ENCODE measurements around the gene MRPS30.

Gene MRPS30

GRCh38 chr5:44808435-44809214 is at the start of gene MRPS30:
TSS of gene MRPS30 (plus strand) at chr5:44808947. CDS start at chr5:44808963, 16 bp downstream.
- peak within 1 kb of the TSS; percentile 96 for H3K4me3 ChIP-seq (ENCODE audit: insufficient read depth, low read length, poor library complexity, severe bottlenecking)
- peaks cover 11% of the 10 kb centered on the region for H4K20me1 ChIP-seq (ENCODE audit: low read depth, low read length)
- no peaks in the 10 kb centered on the region for H3K27me3 ChIP-seq (ENCODE audit: low read length)
- no peaks in the 10 kb centered on the region for H3K9me3 ChIP-seq (ENCODE audit: insufficient read depth, low read length)
- H3F3A ChIP-seq (ENCODE audit: insufficient read depth) = no peaks in the 10 kb centered on the region
- H3K27ac ChIP-seq (ENCODE audit: low read depth, low read length) = peak within 1 kb of the TSS; percentile 70
- peaks cover 29% of the 10 kb centered on the region for H3K36me3 ChIP-seq (ENCODE audit: low read length)
- H2AFZ ChIP-seq (ENCODE audit: low read depth, low read length, severe bottlenecking) = peak within 1 kb of the TSS; percentile 94
- H3K9me2 ChIP-seq (replicated peaks; ENCODE audit: insufficient read depth, low read length) = no peaks in the 10 kb centered on the region
- peaks cover 56% of the 10 kb centered on the region for H3K79me2 ChIP-seq (ENCODE audit: insufficient read depth, low read length)
- peak within 1 kb of the TSS; percentile 82 for H3K9ac ChIP-seq (ENCODE audit: low read length)
- TF ChIP-seq EZH2phosphoT487 (conservative IDR thresholded peaks at IDR 0.05; ENCODE audit: low read length) = no peak
- TF ChIP-seq, protein P1, sequence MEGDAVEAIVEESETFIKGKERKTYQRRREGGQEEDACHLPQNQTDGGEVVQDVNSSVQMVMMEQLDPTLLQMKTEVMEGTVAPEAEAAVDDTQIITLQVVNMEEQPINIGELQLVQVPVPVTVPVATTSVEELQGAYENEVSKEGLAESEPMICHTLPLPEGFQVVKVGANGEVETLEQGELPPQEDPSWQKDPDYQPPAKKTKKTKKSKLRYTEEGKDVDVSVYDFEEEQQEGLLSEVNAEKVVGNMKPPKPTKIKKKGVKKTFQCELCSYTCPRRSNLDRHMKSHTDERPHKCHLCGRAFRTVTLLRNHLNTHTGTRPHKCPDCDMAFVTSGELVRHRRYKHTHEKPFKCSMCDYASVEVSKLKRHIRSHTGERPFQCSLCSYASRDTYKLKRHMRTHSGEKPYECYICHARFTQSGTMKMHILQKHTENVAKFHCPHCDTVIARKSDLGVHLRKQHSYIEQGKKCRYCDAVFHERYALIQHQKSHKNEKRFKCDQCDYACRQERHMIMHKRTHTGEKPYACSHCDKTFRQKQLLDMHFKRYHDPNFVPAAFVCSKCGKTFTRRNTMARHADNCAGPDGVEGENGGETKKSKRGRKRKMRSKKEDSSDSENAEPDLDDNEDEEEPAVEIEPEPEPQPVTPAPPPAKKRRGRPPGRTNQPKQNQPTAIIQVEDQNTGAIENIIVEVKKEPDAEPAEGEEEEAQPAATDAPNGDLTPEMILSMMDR (IDR thresholded peaks at IDR 0.05; ENCODE audit: insufficient read depth, low read length, poor library complexity, severe bottlenecking) = peak; percentile 48
- peak within 1 kb of the TSS; percentile 99 for H3K4me2 ChIP-seq (ENCODE audit: low read depth, low read length, poor library complexity, severe bottlenecking)

GRCh38 chr5:44769200-44769876 is 39.4 kb upstream of the MRPS30 start:
- no peaks in the 10 kb centered on the region for H3K79me2 ChIP-seq (ENCODE audit: insufficient read depth, low read length)
- no peak overlapping the region for H3K4me2 ChIP-seq (ENCODE audit: low read depth, low read length, poor library complexity, severe bottlenecking)
- no peak overlapping the region for H2AFZ ChIP-seq (ENCODE audit: low read depth, low read length, severe bottlenecking)
- H3K36me3 ChIP-seq (ENCODE audit: low read length) = no peaks in the 10 kb centered on the region
- no peaks in the 10 kb centered on the region; the same call in 1 of the 2 replicates for H4K20me1 ChIP-seq (ENCODE audit: low read depth, low read length)
- TF ChIP-seq EZH2phosphoT487 (conservative IDR thresholded peaks at IDR 0.05; ENCODE audit: low read length) = no peak
- TF ChIP-seq, protein P1 (IDR thresholded peaks at IDR 0.05; ENCODE audit: insufficient read depth, low read length, poor library complexity, severe bottlenecking) = no peak
- H3K4me3 ChIP-seq (ENCODE audit: insufficient read depth, low read length, poor library complexity, severe bottlenecking) = no peak overlapping the region
- no peaks in the 10 kb centered on the region for H3F3A ChIP-seq (ENCODE audit: insufficient read depth)
- H3K9me2 ChIP-seq (replicated peaks; ENCODE audit: insufficient read depth, low read length) = no peaks in the 10 kb centered on the region
- no peak overlapping the region for H3K9ac ChIP-seq (ENCODE audit: low read length)
- no peaks in the 10 kb centered on the region for H3K27me3 ChIP-seq (ENCODE audit: low read length)
- H3K9me3 ChIP-seq (ENCODE audit: insufficient read depth, low read length) = no peaks in the 10 kb centered on the region
- no peak overlapping the region for H3K27ac ChIP-seq (ENCODE audit: low read depth, low read length)

- Histone ChIP-seq H3K36me3 (ENCODE audit: low read length) (no peaks in the 10 kb centered on the region), H2AFZ (ENCODE audit: low read depth, low read length, severe bottlenecking) (no peak overlapping the region), H3K9me2 (replicated peaks; ENCODE audit: insufficient read depth, low read length) (no peaks in the 10 kb centered on the region), H3F3A (ENCODE audit: insufficient read depth) (no peaks in the 10 kb centered on the region), H3K27me3 (ENCODE audit: low read length) (no peaks in the 10 kb centered on the region), H3K4me2 (ENCODE audit: low read depth, low read length, poor library complexity, severe bottlenecking) (no peak overlapping the region), H3K27ac (ENCODE audit: low read depth, low read length) (no peak overlapping the region), H3K9ac (ENCODE audit: low read length) (no peak overlapping the region), H3K9me3 (ENCODE audit: insufficient read depth, low read length) (no peaks in the 10 kb centered on the region), H3K4me3 (ENCODE audit: insufficient read depth, low read length, poor library complexity, severe bottlenecking) (no peak overlapping the region), H4K20me1 (ENCODE audit: low read depth, low read length) (no peaks in the 10 kb centered on the region; the same call in 1 of the 2 replicates), H3K79me2 (ENCODE audit: insufficient read depth, low read length) (no peaks in the 10 kb centered on the region)
- no peak for TF ChIP-seq EZH2phosphoT487 (conservative IDR thresholded peaks at IDR 0.05; ENCODE audit: low read length)
- TF ChIP-seq, protein P1 (IDR thresholded peaks at IDR 0.05; ENCODE audit: insufficient read depth, low read length, poor library complexity, severe bottlenecking) = no peak
Measured at GRCh38 chr5:44769877-44770209, 38.9 kb upstream of the MRPS30 start.

All from SU-DHL-6 (cell line).